Fibroblast of gingiva (primary cell): ENCODE measurements around the gene ROCK1.
"Not testable (repeated sequence)": the region's sequence is repeated elsewhere in the genome, so short reads cannot be mapped to it uniquely, and the experiment has no call there.

Source experiments
- DNase-seq: peaks from one replicate; pipeline ENCODE4 v3.0.0-alpha.2; 2011; ENCODE audit warnings: low read depth

The ROCK1 gene

DNA sequence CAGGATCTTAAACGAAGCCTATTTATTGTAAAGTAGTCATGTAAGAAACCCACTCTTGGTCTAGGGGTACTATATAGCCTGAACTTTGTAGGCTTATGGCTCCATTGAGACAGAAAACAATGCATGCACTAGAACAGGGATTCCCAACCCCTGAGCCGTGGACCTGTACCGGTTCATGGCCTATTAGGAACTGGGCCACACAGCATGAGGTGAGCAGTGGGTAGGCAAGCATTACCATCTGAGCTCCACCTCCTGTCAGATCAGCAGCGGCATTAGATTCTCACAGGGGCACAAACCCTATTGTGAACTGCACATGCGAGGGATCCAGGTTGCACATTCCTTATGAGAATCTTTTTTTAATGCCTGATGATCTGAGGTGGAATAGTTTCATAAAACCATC lies 59.2 kb downstream of the ROCK1 start:
- DNase-seq, result no peak

DNA sequence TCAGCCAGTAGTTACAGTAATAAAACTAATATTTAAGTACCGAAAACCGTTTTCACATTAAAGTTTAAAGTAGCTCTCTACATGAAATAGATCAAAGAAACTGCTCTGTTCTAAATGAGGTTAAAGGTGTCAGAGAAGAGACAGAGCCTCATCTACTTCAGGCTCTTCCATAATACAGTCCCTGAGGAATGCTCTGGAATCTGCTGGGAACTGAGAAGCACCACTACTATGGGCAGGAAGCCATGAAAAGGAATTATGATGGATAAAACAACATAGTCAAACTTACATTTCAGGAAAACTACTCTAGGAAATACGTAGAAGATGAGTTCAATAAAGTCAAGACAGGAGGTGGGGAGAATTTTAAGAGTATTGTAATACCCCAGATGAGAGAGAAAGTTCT lies 60.0 kb downstream of the ROCK1 start:
- no peak for DNase-seq

- DNase-seq, result no peak
These were observed 62.3 kb downstream of the ROCK1 start for GRCh38 chr18:21049306-21049705.

DNA sequence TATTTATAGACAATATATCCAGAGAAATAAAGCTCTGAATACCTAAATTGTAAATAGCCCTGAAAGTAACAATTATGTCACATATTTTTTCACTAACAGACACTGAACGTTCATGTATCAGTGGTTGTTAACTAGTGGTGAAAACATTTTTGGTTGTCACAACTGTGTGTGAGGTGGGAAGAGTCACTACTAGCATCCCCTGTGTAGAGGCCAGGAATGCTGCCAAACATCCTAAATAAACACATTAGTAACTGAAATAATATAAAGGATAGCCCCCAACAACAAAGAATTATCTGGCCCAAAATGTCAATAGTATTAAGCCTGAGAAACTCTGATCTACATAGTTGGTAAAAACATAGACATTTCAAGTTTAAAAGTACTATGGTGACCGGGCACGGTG lies 64.5 kb downstream of the ROCK1 start:
- no peak for DNase-seq

GRCh38 chr18:21040466-21040865 lies 71.1 kb downstream of the ROCK1 start:
- no peak for DNase-seq

DNA sequence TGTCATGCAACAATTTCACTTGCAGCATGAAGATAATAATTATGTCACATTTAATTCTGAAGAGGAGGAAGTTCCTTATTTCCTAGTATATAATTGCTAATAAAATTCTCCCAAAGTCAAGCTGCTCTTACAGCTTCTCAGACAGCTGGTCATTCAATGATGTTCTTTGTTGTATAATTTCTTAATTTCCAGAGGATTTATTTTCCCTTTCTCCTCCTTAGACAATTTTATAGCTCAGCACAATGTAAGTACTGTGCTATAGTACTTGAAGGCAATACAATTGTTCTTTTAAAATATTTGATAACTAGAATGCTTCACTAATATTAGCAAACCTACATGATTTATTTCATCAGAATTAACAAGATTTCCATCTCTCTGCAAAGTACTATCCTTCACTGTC lies 73.4 kb downstream of the ROCK1 start:
- no peak for DNase-seq

- DNase-seq, result no peak
These were observed 79.8 kb downstream of the ROCK1 start for GRCh38 chr18:21031845-21032244.

DNA sequence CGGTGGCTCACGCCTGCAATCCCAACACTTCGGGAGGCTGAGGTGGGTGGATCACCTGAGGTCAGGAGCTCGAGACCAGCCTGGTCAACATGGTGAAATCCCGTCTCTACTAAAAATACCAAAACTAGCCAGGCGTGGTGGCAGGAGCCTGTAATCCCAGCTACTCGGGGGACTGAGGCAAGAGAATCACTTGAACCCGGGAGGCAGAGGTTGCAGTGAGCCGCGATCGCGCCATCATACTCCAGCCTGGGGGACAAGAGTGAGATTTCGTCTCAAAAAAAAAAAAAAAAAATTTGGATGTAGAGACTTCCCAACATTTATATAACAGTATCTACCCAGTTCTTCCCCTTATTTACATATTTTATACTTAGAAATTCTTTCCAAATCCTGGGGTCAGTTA lies 93.4 kb downstream of the ROCK1 start:
- not testable (repeated sequence) for DNase-seq

DNA sequence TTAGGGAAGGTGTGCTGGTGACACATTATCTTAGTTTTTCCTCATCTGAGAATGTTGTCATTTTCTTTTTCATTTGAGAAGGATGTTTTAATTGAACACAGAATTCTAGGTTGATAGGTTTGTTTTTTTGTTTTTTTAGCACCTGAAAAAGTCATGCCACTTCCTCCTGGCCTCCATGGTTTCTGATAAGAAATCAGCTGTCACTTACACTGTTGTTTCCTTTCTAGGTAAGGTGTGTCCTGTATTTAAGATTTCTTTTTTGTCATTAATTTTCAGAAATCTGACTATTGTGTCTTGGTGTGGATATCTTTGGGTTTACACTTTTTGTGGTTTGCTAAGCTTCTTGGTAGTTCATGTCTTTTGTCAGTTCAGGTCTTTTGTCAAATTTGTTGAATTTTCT lies 99.3 kb downstream of the ROCK1 start:
- DNase-seq, result no peak

DNA sequence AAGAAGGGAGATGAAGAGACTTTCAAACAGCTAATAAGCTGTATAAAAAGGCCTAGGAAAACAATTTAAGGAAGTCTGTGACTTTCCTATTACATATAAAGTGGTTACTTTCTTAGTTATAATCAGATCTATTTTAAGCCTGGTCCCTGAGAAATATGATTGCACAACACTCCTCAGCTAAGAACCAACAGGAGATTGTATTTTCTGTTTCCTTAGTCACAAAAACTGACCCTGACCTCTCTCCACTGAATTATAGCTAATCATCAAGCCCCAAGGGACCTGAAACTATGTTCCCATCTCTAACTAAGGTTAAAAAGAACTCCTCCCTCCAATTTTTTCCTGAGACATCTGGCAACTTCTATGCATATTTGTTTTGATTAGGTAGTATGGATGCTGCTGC lies 106.9 kb downstream of the ROCK1 start:
- peak; percentile 97 for DNase-seq

DNA sequence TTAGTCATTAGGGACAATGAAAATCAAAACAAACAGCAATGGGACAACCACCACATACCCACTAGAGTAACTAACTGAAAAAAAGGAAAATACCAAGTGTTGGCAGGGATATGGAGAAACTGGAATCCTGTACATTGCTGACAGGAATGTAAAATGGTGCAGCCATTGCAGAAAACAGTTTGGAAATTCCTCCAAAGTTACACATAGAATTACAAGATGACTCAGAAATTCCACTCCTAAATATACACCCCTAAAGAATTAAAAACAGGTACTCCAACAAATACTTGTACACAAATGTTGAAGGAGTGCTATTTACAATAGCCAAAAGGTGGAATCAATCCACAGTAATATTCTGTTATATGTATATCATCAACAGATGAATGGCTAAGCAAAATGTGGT lies 110.9 kb downstream of the ROCK1 start:
- DNase-seq, result peak; percentile 34

- DNase-seq, result no peak
These were observed 114.2 kb downstream of the ROCK1 start for GRCh38 chr18:20997371-20997770.

DNA sequence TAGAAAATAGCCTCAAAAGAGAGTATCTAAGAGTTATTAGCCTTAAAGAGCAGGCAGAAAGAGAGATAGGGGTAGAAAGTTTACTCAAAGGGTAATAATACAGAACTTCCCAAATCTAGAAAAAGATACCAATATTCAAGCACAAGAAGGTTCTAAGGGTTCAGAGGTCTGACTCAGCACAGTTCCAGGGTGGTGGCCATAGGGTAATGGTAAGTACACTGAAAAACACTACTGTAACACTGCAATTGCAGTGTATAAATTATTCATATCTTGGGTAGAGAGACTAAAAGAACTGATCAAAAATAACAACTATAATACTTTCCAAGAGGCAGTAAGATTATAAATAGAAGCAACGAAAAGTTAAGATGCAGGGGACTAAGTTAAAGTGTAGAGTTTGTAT lies 115.2 kb downstream of the ROCK1 start:
- DNase-seq, result no peak

- no peak for DNase-seq
These were observed 122.9 kb downstream of the ROCK1 start for GRCh38 chr18:20988726-20989125.

GRCh38 chr18:20975077-20975476 lies 136.5 kb downstream of the ROCK1 start:
- no peak for DNase-seq

- peak; percentile 26 for DNase-seq
These were observed 139.7 kb downstream of the ROCK1 start for GRCh38 chr18:20971886-20972267.

GRCh38 chr18:20966795-20967194 lies 144.8 kb downstream of the ROCK1 start:
- DNase-seq, result no peak

GRCh38 chr18:20963027-20963426 lies 148.6 kb downstream of the ROCK1 start:
- no peak for DNase-seq

GRCh38 chr18:20960735-20961134 lies 150.9 kb downstream of the ROCK1 start:
- no peak for DNase-seq

- DNase-seq, result not testable (repeated sequence)
These were observed 160.8 kb downstream of the ROCK1 start for GRCh38 chr18:20950827-20951226.
